BJ (cell line): ENCODE measurements around the gene DERL2. TPM values are rescaled to one million over a fixed set of nuclear protein-coding genes. Genes with fewer than 3 reads are reported as not detected.

Source experiments
- CTCF ChIA-PET: fragments of 350-600 bp; formaldehyde crosslinking; extraction: SDS; loops from one replicate; lab custom pipeline; 2021; ENCODE audit warnings: antibody characterized with exemption, inconsistent platforms; lab: Yijun Ruan, JAX
- POLR2A ChIA-PET: fragments of 300-600 bp; sonication (Branson Sonifier 250); formaldehyde crosslinking; extraction: SDS; loops from one replicate; lab custom pipeline; 2021; ENCODE audit warnings: antibody characterized with exemption; lab: Charles Lee
- DNase-seq: peaks from one replicate; pipeline ENCODE4 v3.0.0-alpha.2; 2011; ENCODE audit warnings: low read depth
- H3K27me3 ChIP-seq: 2 replicates; pipeline ENCODE4 v1.6.0; 2011; ENCODE audit warnings: low read length; ENCODE audit not compliant: control insufficient read depth, insufficient read depth
- H3K36me3 ChIP-seq: 2 replicates; pipeline ENCODE4 v1.5.1; 2011; ENCODE audit warnings: low read length; ENCODE audit not compliant: control insufficient read depth, insufficient read depth
- H3K4me3 ChIP-seq: 2 replicates; pipeline ENCODE4 v1.5.1; 2011; ENCODE audit warnings: low read depth, mild to moderate bottlenecking, control low read depth, low read length
- polyA minus RNA-seq: library from RNA; depleted of rRNA, polyadenylated mRNA; stranded (reverse); fragments of >200 nt; gene quantifications from 2 replicates; pipeline ENCODE4 v1.2.3, GENCODE V29; 2011; rRNA and poly(A)+ RNA removed
- polyA plus RNA-seq: library from polyadenylated mRNA; depleted of rRNA; stranded (reverse); fragments of >200 nt; gene quantifications from 2 replicates; pipeline ENCODE4 v1.2.3, GENCODE V29; 2011; rRNA removed
- TF ChIP-seq, protein P1 (sequence below): IDR thresholded peaks from 2 replicates; pipeline ENCODE4 v1.5.1; 2011; ENCODE audit warnings: low read depth, mild to moderate bottlenecking, control low read depth, inconsistent platforms, low read length, moderate library complexity; ENCODE audit not compliant: insufficient read depth

Gene DERL2
- polyA plus RNA-seq = 69.3 and 115 TPM in 2 replicates
- polyA minus RNA-seq = 13.8 and 21.5 TPM in 2 replicates

GRCh38 chr17:5485270-5486205 lies at the start of gene DERL2:
TSS of gene DERL2 (minus strand) at chr17:5486178. CDS start at chr17:5486161, 17 bp downstream.
- H3K4me3 ChIP-seq = peak within 1 kb of the TSS; percentile 83
- peaks cover 4% of the 10 kb centered on the region for H3K36me3 ChIP-seq
- ChIA-PET CTCF (interaction anchor here (1.0 to 1.5 kb wide), 2 partner anchors 14 to 15 kb away, joined by 3 to 6 read pairs; a partner anchor contains a TSS), POLR2A (interaction anchor here (0.5 kb wide), 2 partner anchors 1343 to 1999 kb away, joined by 3 read pairs; partner anchors contain the start of gene ZZEF1)
- no peaks in the 10 kb centered on the region for H3K27me3 ChIP-seq
- TF ChIP-seq, protein P1, sequence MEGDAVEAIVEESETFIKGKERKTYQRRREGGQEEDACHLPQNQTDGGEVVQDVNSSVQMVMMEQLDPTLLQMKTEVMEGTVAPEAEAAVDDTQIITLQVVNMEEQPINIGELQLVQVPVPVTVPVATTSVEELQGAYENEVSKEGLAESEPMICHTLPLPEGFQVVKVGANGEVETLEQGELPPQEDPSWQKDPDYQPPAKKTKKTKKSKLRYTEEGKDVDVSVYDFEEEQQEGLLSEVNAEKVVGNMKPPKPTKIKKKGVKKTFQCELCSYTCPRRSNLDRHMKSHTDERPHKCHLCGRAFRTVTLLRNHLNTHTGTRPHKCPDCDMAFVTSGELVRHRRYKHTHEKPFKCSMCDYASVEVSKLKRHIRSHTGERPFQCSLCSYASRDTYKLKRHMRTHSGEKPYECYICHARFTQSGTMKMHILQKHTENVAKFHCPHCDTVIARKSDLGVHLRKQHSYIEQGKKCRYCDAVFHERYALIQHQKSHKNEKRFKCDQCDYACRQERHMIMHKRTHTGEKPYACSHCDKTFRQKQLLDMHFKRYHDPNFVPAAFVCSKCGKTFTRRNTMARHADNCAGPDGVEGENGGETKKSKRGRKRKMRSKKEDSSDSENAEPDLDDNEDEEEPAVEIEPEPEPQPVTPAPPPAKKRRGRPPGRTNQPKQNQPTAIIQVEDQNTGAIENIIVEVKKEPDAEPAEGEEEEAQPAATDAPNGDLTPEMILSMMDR = no peak
- DNase-seq = no peak

DNA sequence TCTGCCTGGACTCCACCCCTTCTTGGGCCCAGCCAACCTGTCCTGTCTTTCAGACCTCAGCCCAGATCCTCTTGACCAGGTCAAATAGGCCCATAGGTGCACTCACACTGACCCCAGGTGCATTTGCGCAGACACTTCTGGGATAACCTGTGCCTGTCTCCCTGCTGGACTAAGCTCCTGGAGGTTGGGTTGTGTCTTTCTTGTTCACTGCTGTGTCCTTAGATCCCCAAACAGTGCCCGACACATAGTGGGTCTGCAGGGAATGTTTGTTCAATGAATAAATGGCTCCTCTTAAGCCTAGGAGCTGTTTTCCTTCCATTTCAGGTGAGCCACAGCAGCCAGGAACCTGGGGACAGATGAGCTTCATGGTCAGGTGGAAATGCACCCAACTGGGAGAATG lies 49.5 kb upstream of the DERL2 start:
- POLR2A ChIA-PET = no interaction called here
- peaks cover 16% of the 10 kb centered on the region for H3K36me3 ChIP-seq
- no peak for DNase-seq
- H3K27me3 ChIP-seq = no peaks in the 10 kb centered on the region
- CTCF ChIA-PET = no interaction called here
- H3K4me3 ChIP-seq = no peak overlapping the region
- TF ChIP-seq, protein P1 = no peak

DNA sequence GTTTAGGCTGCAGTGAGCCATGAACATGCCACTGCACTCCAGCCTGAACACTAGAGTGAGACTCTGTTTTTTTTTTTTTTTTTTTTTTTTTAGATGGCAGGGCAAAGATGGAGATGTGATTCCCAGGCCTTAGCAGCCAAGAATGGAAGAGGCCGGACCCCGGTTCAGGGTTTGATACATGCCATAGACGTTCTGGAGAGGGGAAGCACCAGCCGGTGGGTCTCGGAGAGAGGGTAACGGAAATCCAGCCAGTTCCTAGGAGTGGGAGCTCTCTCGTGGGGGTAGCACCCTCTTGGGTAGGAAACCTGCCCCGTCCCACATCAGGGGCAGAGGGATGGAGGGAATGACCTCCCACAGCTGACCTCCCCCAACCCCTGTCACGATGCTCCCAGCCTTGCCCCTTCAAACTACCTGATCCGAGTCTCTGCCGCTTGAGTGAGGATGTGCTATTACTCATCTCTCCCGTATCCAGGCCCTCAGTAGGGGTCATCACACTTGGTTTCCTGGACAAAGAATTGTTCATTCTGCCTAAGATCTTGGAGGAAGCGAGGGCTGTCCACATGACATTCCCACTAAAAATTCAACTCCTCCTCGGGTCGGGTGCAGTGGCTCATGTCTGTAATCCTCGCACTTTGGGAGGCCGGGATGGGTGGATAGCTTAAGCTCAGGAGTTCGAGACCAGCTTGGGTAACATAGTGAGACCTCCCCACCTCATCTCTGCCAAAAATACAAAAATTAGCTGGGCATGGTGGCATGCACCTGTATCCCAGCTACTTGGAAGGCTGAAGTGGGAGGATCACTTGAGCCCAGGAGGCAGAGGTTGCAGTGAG lies 47.7 kb upstream of the DERL2 start:
- H3K36me3 ChIP-seq = peaks cover 15% of the 10 kb centered on the region
- H3K27me3 ChIP-seq = no peaks in the 10 kb centered on the region
- ChIA-PET CTCF (no interaction called here), POLR2A (no interaction called here)
- no peak overlapping the region for H3K4me3 ChIP-seq
- TF ChIP-seq, protein P1 = no peak
- no peak for DNase-seq

GRCh38 chr17:5532581-5532980 lies 46.6 kb upstream of the DERL2 start:
- H3K4me3 ChIP-seq = no peak overlapping the region
- CTCF ChIA-PET = no interaction called here
- TF ChIP-seq, protein P1 = no peak
- no peaks in the 10 kb centered on the region for H3K27me3 ChIP-seq
- no peak for DNase-seq
- H3K36me3 ChIP-seq = peaks cover 17% of the 10 kb centered on the region
- POLR2A ChIA-PET = no interaction called here

GRCh38 chr17:5531085-5531418 lies 45.1 kb upstream of the DERL2 start:
- CTCF ChIA-PET = no interaction called here
- no peak for DNase-seq
- Histone ChIP-seq H3K27me3 (no peaks in the 10 kb centered on the region), H3K36me3 (peaks cover 17% of the 10 kb centered on the region), H3K4me3 (no peak overlapping the region)
- TF ChIP-seq, protein P1 = no peak
- POLR2A ChIA-PET = no interaction called here
